ENCODE measurements around the gene CLASP2. TPM values are rescaled to one million over a fixed set of nuclear protein-coding genes. Genes with fewer than 3 reads are reported as not detected.

The CLASP2 gene
- total RNA-seq, 5 donors from 2014 or later (not counting 1 experiment from before 2014, with no cell fraction given), result 54.0 to 80.1 (median 60.5) TPM

DNA sequence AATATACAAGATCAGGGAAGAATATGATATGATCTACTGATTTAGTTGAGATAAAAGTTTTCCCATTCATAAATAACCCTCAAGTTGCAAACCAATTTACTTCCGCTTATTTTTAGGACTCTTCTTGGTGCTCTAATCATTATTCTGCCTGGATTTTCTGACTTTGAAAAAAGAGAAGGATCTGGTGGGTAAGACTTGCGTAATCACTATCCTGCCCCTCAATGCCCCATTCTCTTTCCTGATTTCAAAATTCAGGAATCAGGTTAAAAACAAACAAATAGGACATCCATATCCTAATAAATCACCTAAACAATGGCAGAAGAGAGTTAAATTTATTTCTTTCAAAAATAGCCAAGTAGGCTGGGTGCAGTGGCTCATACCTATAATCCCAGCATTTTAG, 127.5 kb downstream of the CLASP2 start:
- Mint-ChIP-seq H3K36me3 (peaks cover 42% of the 10 kb centered on the region), H3K27me3 (no peaks in the 10 kb centered on the region), H3K4me1 (no peaks in the 10 kb centered on the region), H3K9me3 (no peaks in the 10 kb centered on the region), H3K27ac (no peak overlapping the region), H3K4me3 (no peak overlapping the region)
- ChIA-PET POLR2A (no interaction called here), CTCF (no interaction called here)
- no peaks in the 10 kb centered on the region for H3K27me3 ChIP-seq (replicated peaks in 1 of 2; ENCODE audit: control insufficient read depth in 2 of 2, extremely low read depth in 1 of 2, insufficient read depth in 2 of 2, low read length in 1 of 2)
- no peak overlapping the region for H3K27ac ChIP-seq (ENCODE audit: low read length)
- DNase-seq, result no peak
- no peaks in the 10 kb centered on the region for H3K9me3 ChIP-seq
- no peak for ATAC-seq (replicated peaks in 1 of 4)
- no peaks in the 10 kb centered on the region for H3K4me1 ChIP-seq (ENCODE audit: control insufficient read depth in 1 of 2, extremely low read depth in 1 of 2, insufficient read depth in 2 of 2, low read length in 2 of 2)
- peaks cover 0 to 21% of the 10 kb centered on the region in 2 donors for H3K36me3 ChIP-seq (ENCODE audit: control insufficient read depth in 2 of 2, extremely low read depth in 1 of 2, insufficient read depth in 1 of 2, low read length in 1 of 2)
- no peak overlapping the region for H3K4me3 ChIP-seq (ENCODE audit: control insufficient read depth in 1 of 2, extremely low read depth in 1 of 2, low read length in 1 of 2)
- no CpG with 5 or more reads among the region's 2 CpGs for WGBS (ENCODE audit: insufficient coverage)

DNA sequence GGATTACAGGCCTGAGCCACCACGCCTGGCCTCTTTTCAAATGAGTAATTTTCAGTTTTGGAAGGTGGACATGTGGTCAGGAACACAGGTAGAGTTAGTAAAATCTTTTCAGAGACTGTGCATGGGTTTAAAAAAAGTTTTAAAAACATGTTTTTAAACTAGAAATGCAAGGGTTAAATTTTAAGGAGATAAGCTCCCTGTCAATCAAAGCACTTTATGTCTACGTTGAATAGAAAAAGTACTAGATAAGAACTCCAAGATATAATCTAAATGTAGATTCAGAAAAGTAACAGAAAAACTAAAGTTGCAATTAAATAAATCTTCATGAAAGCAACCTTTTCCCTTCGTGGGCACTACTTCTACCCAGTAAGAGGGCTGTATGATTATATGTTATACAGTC, 131.7 kb downstream of the CLASP2 start:
- Mint-ChIP-seq H3K4me3 (no peak overlapping the region), H3K36me3 (peaks cover 40% of the 10 kb centered on the region), H3K9me3 (no peaks in the 10 kb centered on the region), H3K27me3 (no peaks in the 10 kb centered on the region), H3K27ac (no peak overlapping the region), H3K4me1 (no peaks in the 10 kb centered on the region)
- Histone ChIP-seq H3K27ac (ENCODE audit: low read length) (no peak overlapping the region), H3K4me3 (ENCODE audit: control insufficient read depth in 1 of 2, extremely low read depth in 1 of 2, low read length in 1 of 2) (no peak overlapping the region), H3K36me3 (ENCODE audit: control insufficient read depth in 2 of 2, extremely low read depth in 1 of 2, insufficient read depth in 1 of 2, low read length in 1 of 2) (peaks cover 2 to 27% of the 10 kb centered on the region in 2 donors), H3K27me3 (replicated peaks in 1 of 2; ENCODE audit: control insufficient read depth in 2 of 2, extremely low read depth in 1 of 2, insufficient read depth in 2 of 2, low read length in 1 of 2) (no peaks in the 10 kb centered on the region), H3K4me1 (ENCODE audit: control insufficient read depth in 1 of 2, extremely low read depth in 1 of 2, insufficient read depth in 2 of 2, low read length in 2 of 2) (no peaks in the 10 kb centered on the region), H3K9me3 (no peaks in the 10 kb centered on the region)
- ChIA-PET POLR2A (interaction anchor here in 1 of 2 donors (0.6 kb wide), 1 partner anchor 263 kb away, joined by 6 read pairs; no protein-coding TSS in a partner anchor), CTCF (no interaction called here)
- DNase-seq, result no peak
- 100% methylated on average over 1 of the region's 3 CpGs for WGBS (ENCODE audit: insufficient coverage)
- ATAC-seq (replicated peaks in 1 of 4), result no peak

DNA sequence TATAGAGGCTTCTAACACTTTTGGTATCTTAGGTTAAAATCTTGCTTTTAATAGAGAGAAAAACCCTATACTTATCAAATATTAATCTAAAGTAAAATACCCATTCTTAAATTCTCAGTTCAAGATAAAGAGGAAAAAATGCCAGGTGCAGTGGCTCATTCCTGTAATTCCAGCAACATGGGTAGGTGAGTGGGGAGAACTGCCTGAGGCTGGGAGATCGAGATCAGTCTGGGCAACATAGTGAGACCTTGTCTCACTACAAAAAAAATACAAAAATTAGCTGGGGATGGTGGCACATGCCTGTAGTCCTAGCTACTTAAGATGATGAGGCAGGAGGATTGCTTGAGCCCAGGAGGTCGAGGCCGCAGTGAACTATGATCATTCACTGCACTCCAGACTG, 135.8 kb downstream of the CLASP2 start:
- no peak overlapping the region for H3K27ac ChIP-seq (ENCODE audit: low read length)
- ChIA-PET CTCF (no interaction called here), POLR2A (no interaction called here)
- H3K4me1 Mint-ChIP-seq, result no peaks in the 10 kb centered on the region
- DNase-seq, result no peak
- H3K4me1 ChIP-seq (ENCODE audit: control insufficient read depth in 1 of 2, extremely low read depth in 1 of 2, insufficient read depth in 2 of 2, low read length in 2 of 2), result no peaks in the 10 kb centered on the region
- H3K36me3 Mint-ChIP-seq, result peaks cover 21% of the 10 kb centered on the region
- no peak overlapping the region for H3K4me3 Mint-ChIP-seq
- no peak for ATAC-seq (replicated peaks in 1 of 4)
- no CpG with 5 or more reads among the region's 3 CpGs for WGBS (ENCODE audit: insufficient coverage)
- H3K27ac Mint-ChIP-seq, result no peak overlapping the region
- H3K9me3 ChIP-seq, result no peaks in the 10 kb centered on the region
- no peaks in the 10 kb centered on the region for H3K9me3 Mint-ChIP-seq
- H3K27me3 ChIP-seq (replicated peaks in 1 of 2; ENCODE audit: control insufficient read depth in 2 of 2, extremely low read depth in 1 of 2, insufficient read depth in 2 of 2, low read length in 1 of 2), result no peaks in the 10 kb centered on the region
- H3K4me3 ChIP-seq (ENCODE audit: control insufficient read depth in 1 of 2, extremely low read depth in 1 of 2, low read length in 1 of 2), result no peak overlapping the region
- H3K27me3 Mint-ChIP-seq, result no peaks in the 10 kb centered on the region
- H3K36me3 ChIP-seq (ENCODE audit: control insufficient read depth in 2 of 2, extremely low read depth in 1 of 2, insufficient read depth in 1 of 2, low read length in 1 of 2), result peaks cover 2 to 15% of the 10 kb centered on the region in 2 donors

DNA sequence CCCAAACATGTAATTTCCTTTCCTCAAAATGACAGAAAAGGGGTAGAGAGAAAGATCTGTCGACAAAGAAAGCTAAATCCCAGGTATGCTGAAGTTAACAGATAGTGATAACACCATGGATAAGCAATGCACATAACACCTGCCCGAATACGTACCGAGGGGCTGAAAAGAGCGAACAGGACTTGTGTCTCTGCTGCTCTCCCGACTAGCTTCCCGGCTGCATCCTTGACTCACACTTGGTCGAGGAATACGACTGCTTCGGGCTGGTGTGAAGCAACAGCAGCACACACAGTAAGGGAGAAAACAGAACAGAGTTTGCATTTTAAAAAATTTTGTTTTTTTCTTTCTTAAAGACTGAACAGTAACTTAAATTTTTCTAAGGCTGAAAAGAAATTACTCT, 136.4 kb downstream of the CLASP2 start:
- Mint-ChIP-seq H3K4me3 (no peak overlapping the region), H3K27me3 (no peaks in the 10 kb centered on the region), H3K9me3 (no peaks in the 10 kb centered on the region), H3K27ac (no peak overlapping the region), H3K36me3 (peaks cover 26% of the 10 kb centered on the region), H3K4me1 (no peaks in the 10 kb centered on the region)
- Histone ChIP-seq H3K4me3 (ENCODE audit: control insufficient read depth in 1 of 2, extremely low read depth in 1 of 2, low read length in 1 of 2) (no peak overlapping the region), H3K4me1 (ENCODE audit: control insufficient read depth in 1 of 2, extremely low read depth in 1 of 2, insufficient read depth in 2 of 2, low read length in 2 of 2) (no peaks in the 10 kb centered on the region), H3K9me3 (no peaks in the 10 kb centered on the region), H3K36me3 (ENCODE audit: control insufficient read depth in 2 of 2, extremely low read depth in 1 of 2, insufficient read depth in 1 of 2, low read length in 1 of 2) (peaks cover 2 to 15% of the 10 kb centered on the region in 2 donors), H3K27ac (ENCODE audit: low read length) (no peak overlapping the region), H3K27me3 (replicated peaks in 1 of 2; ENCODE audit: control insufficient read depth in 2 of 2, extremely low read depth in 1 of 2, insufficient read depth in 2 of 2, low read length in 1 of 2) (no peaks in the 10 kb centered on the region)
- ChIA-PET CTCF (no interaction called here), POLR2A (no interaction called here)
- 95% methylated on average over 8 of the region's 10 CpGs for WGBS (ENCODE audit: insufficient coverage)
- ATAC-seq (replicated peaks in 1 of 4), result no peak
- DNase-seq, result no peak

DNA sequence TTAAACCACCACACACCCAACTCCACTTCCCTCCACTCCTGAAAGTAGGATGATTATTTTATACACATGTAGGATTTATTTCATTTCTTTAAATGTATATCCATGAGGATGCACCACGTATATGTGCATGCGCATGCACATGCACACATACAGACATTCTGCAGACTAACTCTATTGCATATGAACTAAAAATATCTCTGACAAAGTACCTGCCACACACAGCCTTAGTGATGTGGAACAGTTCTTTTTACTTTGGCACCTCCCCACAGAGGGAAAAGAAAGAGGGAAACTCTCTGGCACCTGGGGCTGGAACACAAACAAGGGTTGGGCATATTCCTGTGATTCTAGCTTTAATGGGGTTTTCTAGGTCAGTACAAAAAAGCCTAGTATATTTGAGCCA, 138.2 kb downstream of the CLASP2 start:
- Mint-ChIP-seq H3K4me1 (no peaks in the 10 kb centered on the region), H3K9me3 (no peaks in the 10 kb centered on the region), H3K27ac (no peak overlapping the region), H3K36me3 (peaks cover 37% of the 10 kb centered on the region), H3K27me3 (no peaks in the 10 kb centered on the region), H3K4me3 (no peak overlapping the region)
- H3K4me3 ChIP-seq (ENCODE audit: control insufficient read depth in 1 of 2, extremely low read depth in 1 of 2, low read length in 1 of 2), result no peak overlapping the region
- ChIA-PET CTCF (no interaction called here), POLR2A (no interaction called here)
- WGBS (ENCODE audit: insufficient coverage), result no CpG with 5 or more reads among the region's 2 CpGs
- ATAC-seq (replicated peaks in 1 of 4) (no peak), DNase-seq (no peak)
- H3K27ac ChIP-seq (ENCODE audit: low read length), result no peak overlapping the region
- H3K36me3 ChIP-seq (ENCODE audit: control insufficient read depth in 2 of 2, extremely low read depth in 1 of 2, insufficient read depth in 1 of 2, low read length in 1 of 2), result peaks cover 2 to 19% of the 10 kb centered on the region in 2 donors
- H3K4me1 ChIP-seq (ENCODE audit: control insufficient read depth in 1 of 2, extremely low read depth in 1 of 2, insufficient read depth in 2 of 2, low read length in 2 of 2), result no peaks in the 10 kb centered on the region
- H3K27me3 ChIP-seq (replicated peaks in 1 of 2; ENCODE audit: control insufficient read depth in 2 of 2, extremely low read depth in 1 of 2, insufficient read depth in 2 of 2, low read length in 1 of 2), result no peaks in the 10 kb centered on the region
- H3K9me3 ChIP-seq, result no peaks in the 10 kb centered on the region

DNA sequence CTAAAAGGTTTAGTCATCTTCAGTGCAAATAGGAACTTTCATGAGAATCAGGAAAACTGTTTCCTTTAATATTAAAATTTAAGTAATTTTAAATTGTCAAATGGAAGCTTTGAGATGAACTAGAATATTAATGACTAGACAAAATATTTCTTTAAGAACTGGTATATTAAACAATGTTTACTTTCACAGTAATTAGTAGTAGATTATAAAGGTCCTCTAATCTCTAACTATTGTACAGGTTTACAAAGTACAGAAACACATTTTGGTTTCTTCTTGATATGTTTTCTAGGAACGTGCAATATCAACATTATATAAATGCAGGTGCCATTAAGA, 138.9 kb downstream of the CLASP2 start:
- Histone ChIP-seq H3K27ac (ENCODE audit: low read length) (no peak overlapping the region), H3K36me3 (ENCODE audit: control insufficient read depth in 2 of 2, extremely low read depth in 1 of 2, insufficient read depth in 1 of 2, low read length in 1 of 2) (peaks cover 2 to 21% of the 10 kb centered on the region in 2 donors), H3K27me3 (replicated peaks in 1 of 2; ENCODE audit: control insufficient read depth in 2 of 2, extremely low read depth in 1 of 2, insufficient read depth in 2 of 2, low read length in 1 of 2) (no peaks in the 10 kb centered on the region), H3K4me1 (ENCODE audit: control insufficient read depth in 1 of 2, extremely low read depth in 1 of 2, insufficient read depth in 2 of 2, low read length in 2 of 2) (no peaks in the 10 kb centered on the region), H3K9me3 (no peaks in the 10 kb centered on the region), H3K4me3 (ENCODE audit: control insufficient read depth in 1 of 2, extremely low read depth in 1 of 2, low read length in 1 of 2) (no peak overlapping the region)
- no peaks in the 10 kb centered on the region for H3K4me1 Mint-ChIP-seq
- CTCF ChIA-PET, result no interaction called here
- ATAC-seq (replicated peaks in 1 of 4) (no peak), DNase-seq (no peak)
- no peak overlapping the region for H3K27ac Mint-ChIP-seq
- no peak overlapping the region for H3K4me3 Mint-ChIP-seq
- H3K36me3 Mint-ChIP-seq, result peaks cover 41% of the 10 kb centered on the region
- no peaks in the 10 kb centered on the region for H3K27me3 Mint-ChIP-seq
- WGBS (ENCODE audit: insufficient coverage), result no CpG with 5 or more reads among the region's 1 CpG
- POLR2A ChIA-PET, result no interaction called here
- H3K9me3 Mint-ChIP-seq, result no peaks in the 10 kb centered on the region
